GM23248 (cell line): ENCODE results near the gene HDGFL2.

Experiments
- EZH2 ChIP-seq: fragments of 200-600 bp; sonication (generic); IDR thresholded peaks from 2 replicates; pipeline ENCODE4 v1.6.1; 2018; ENCODE audit warnings: antibody characterized with exemption, mild to moderate bottlenecking; ENCODE audit not compliant: insufficient read depth, poor library complexity, severe bottlenecking
- EZH2phosphoT487 ChIP-seq: fragments of 200-600 bp; sonication (generic); IDR thresholded peaks from 2 replicates; pipeline ENCODE4 v1.6.1; 2018; ENCODE audit warnings: antibody characterized with exemption, moderate library complexity, mild to moderate bottlenecking, low read depth; ENCODE audit not compliant: insufficient read depth

DNA sequence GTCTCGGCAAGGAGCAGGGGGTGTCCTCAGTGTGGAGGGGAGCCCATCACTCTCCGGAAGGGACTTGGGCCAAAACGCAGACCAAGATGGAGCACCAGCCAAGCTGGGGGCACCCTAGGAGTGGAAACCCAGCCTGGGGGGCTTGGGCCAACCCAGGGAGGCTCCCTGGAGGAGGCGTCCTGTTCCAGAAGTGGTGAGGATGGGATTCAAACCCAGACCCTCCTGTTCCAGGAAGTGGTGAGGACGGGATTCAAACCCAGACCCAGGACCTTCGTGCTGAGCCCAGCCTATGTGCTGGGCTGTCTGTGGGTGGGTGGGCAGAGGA is 47.0 kb downstream of the HDGFL2 start:
- no peak for TF ChIP-seq EZH2
- no peak for TF ChIP-seq EZH2phosphoT487
